Transverse colon (tissue), 4 donors: ENCODE results near the gene ALOX15.

Experiments
- POLR2A ChIP-seq: fragments of 450-650 bp; IDR thresholded peaks from one replicate; pipeline ENCODE4 v1.6.1; 2016; ENCODE audit warnings: antibody characterized with exemption, mild to moderate bottlenecking, moderate library complexity
- POLR2AphosphoS5 ChIP-seq, 3 donors: sonication (generic); formaldehyde crosslinking; IDR thresholded peaks; one replicate each; pipeline ENCODE4 v1.6.1; 2016; ENCODE audit warnings: antibody characterized with exemption in 3 of 3
- TF ChIP-seq, protein P1 (sequence below), 5 experiments: fragments of 200-600 bp in 3 of 5; fragments of 450-650 bp in 2 of 5; sonication (generic) in 3 of 5; IDR thresholded peaks; 1 replicate in 2 of 5; 2 replicates in 3 of 5; pipeline ENCODE4 v1.5.1; 2016 to 2017; ENCODE audit warnings: antibody characterized with exemption in 5 of 5, inconsistent platforms in 3 of 5, mild to moderate bottlenecking in 2 of 5, moderate library complexity in 1 of 5

- TF ChIP-seq, protein P1, sequence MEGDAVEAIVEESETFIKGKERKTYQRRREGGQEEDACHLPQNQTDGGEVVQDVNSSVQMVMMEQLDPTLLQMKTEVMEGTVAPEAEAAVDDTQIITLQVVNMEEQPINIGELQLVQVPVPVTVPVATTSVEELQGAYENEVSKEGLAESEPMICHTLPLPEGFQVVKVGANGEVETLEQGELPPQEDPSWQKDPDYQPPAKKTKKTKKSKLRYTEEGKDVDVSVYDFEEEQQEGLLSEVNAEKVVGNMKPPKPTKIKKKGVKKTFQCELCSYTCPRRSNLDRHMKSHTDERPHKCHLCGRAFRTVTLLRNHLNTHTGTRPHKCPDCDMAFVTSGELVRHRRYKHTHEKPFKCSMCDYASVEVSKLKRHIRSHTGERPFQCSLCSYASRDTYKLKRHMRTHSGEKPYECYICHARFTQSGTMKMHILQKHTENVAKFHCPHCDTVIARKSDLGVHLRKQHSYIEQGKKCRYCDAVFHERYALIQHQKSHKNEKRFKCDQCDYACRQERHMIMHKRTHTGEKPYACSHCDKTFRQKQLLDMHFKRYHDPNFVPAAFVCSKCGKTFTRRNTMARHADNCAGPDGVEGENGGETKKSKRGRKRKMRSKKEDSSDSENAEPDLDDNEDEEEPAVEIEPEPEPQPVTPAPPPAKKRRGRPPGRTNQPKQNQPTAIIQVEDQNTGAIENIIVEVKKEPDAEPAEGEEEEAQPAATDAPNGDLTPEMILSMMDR (IDR thresholded peaks at IDR 0.05): no peak
- TF ChIP-seq POLR2A (no peak), POLR2AphosphoS5 (IDR thresholded peaks at IDR 0.05) (no peak)
Measured at GRCh38 chr17:4592240-4593005, 49.1 kb downstream of the ALOX15 start.
